DOHH2 (cell line): ENCODE data around the gene EPHB3.

Experiments
- CTCF ChIP-seq: fragments of 200-600 bp; sonication (generic); IDR thresholded peaks from one replicate; pipeline ENCODE4 v1.5.1; 2014; ENCODE audit warnings: antibody characterized with exemption, mild to moderate bottlenecking, low read depth, low read length; ENCODE audit not compliant: poor library complexity, severe bottlenecking
- EZH2phosphoT487 ChIP-seq: fragments of 200-600 bp; sonication (generic); IDR thresholded peaks from 2 replicates; pipeline ENCODE4 v1.6.1; 2017; ENCODE audit warnings: borderline replicate concordance, mild to moderate bottlenecking, antibody characterized with exemption, low read length, moderate library complexity, mixed read lengths

- TF ChIP-seq CTCF (no peak), EZH2phosphoT487 (no peak)
Measured at GRCh38 chr3:184570035-184570434, 8.4 kb downstream of the EPHB3 start.
